ENCODE data around the gene EPN2.
"Not testable (repeated sequence)": the region's sequence is repeated elsewhere in the genome, so short reads cannot be mapped to it uniquely, and the experiment has no call there.

EPN2 gene

DNA sequence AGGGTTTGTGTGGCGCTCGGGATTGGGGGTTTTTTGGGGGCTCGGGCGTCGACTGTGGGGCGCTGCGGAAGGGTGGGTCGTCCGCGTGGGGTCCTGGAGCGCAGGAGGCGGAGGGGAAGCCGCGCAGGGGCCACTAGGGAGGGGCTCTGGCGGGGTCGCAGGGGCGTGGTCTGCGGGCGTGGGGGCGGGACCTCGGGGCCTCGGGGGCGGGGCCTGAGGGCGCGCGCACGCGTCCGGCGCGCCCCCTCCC is at the start of gene EPN2:
TSS of gene EPN2 (plus strand) at position 228 of the 250 bp plus-strand sequence. CDS start 45,754 bp downstream, outside the sequence.
- DNase-seq (ENCODE audit: extremely low read depth in 1 of 2, low read depth in 1 of 2) = peak in 1 of 2 donors; percentile 54

- not testable (repeated sequence) for DNase-seq (ENCODE audit: extremely low read depth in 1 of 2, low read depth in 1 of 2)
Observed at GRCh38 chr17:19187883-19188869, 49.0 kb upstream of the EPN2 start.

DNA sequence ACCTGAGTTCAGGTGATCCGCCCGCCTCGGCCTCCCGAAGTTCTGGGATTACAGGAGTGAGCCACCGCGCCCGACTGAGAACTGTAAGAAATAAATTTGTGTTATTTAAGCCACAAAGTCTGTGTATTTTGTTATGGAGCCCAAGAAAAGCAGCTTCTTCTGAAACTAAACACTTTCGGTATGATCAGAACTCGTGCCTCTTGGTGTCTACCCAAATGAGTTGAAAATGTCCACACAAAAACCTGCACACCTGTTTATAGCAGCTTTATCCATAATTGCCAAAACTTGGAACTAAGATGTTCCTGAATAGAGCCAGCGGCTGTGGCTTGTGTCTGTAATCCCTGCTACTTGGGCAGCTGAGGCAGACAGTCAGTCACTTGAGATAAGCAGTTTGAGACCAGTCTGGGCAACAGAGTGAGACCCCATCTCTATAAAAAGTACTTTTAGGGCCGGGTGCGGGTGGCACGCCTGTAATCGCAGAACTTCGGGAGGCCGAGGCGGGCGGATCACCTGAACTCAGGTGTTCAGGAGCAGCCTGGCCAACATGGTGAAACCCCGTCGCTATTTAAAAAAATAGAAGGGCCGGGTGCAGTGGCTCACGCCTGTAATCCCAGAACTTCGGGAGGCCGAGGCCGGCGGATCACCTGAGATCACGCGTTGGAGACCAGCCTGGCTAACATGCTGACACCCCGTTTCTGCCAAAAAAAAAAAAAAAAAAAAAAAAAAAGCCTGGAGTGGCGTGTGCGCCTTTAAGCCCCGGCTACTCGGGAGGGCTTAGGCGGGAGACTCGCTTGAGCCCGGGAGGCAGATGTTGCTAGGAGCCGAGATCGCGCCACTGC is 48.1 kb upstream of the EPN2 start:
- DNase-seq (ENCODE audit: extremely low read depth in 1 of 2, low read depth in 1 of 2) = not testable (repeated sequence)

DNA sequence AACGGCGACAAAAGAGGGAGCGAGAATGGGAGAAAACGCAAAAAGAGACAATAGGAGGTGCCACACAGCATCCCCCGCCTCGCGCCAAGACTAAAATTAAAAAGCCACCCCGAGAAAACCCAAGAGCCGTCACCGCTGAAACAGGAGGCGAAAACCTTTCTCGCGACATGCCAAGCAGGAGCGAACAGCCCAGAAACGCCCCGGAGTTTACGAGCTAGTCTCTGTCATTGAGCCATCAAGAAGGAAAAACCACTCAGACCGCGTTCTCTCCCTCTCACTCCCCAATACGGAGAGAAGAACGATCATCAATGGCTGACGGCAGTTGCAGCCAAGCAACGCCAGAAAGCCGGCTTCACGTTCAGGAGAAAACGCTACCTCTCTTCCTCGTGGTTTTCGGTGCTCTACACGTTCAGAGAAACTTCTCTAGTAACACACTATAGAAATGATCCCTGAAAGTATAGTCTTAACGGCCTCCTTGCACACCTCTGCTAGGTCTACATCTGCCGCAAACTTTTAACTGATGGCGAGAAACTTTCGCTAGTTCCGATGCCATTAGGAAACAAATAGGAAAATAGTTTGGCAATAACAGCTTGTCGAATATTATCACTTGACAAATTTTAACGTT is 47.3 kb upstream of the EPN2 start:
- DNase-seq (ENCODE audit: extremely low read depth in 1 of 2, low read depth in 1 of 2) = not testable (repeated sequence)

DNA sequence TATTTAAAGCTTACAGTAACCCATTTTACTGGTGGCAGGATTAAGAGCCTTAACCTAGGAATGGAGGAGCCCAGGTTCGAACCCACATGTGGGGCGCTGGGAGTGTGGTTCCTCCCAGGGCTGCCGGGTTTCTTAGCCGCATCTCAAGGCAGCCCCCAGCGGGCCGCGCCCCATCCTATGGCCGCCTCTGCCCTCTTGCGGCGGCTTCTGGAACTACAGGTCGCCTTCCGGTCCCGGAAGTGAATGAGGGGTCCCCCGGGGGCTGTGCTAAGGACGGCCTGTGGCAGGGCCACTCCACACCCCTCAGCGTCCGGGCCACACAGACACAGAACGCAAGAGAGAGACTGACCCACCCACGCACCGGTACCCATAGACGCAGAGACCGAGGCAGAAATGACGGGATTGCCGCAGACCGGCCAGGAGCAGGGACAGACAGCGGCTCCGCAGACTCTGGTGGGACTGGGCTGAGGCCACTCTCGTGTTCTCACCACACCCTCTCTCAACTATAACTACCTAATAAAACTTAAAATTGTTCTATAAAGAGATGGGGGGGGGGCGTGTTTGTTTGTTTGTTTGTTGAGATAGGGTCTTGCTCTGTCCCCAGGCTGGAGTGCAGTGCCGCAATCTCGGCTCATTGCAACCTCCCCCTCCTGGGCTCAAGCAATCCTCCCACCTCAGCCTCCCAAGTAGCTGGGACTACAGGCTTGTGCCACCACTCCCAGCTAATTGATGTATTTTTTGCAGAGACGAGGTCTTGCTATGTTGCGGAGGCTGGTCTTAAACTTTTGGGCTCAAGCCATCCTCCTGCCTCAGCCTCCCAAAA is 40.6 kb upstream of the EPN2 start:
- not testable (repeated sequence) for DNase-seq (ENCODE audit: extremely low read depth in 1 of 2, low read depth in 1 of 2)

- DNase-seq (ENCODE audit: extremely low read depth in 1 of 2, low read depth in 1 of 2) = not testable (repeated sequence)
Observed at GRCh38 chr17:19202448-19202847, 34.7 kb upstream of the EPN2 start.

DNA sequence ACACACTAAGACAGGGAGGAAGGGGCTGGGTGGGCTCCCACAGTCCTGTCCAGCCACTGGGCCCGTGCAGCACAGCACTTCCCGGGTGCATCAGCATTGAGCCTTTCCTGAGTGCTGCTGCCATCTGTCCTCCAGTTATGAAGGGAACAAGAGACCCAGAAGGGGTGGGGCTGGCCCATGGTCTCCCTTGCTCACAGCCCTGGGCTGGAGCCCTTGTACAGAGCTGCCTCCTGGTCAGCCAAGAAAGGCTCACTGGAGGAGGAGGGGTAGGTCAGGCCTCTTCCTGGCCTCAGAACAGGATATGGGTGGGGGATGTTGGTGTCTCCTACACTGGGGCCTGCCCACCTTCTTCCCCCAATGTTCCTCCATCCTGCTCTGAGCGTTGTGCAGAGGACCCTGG is 33.7 kb upstream of the EPN2 start:
- not testable (repeated sequence) for DNase-seq (ENCODE audit: extremely low read depth in 1 of 2, low read depth in 1 of 2)

DNA sequence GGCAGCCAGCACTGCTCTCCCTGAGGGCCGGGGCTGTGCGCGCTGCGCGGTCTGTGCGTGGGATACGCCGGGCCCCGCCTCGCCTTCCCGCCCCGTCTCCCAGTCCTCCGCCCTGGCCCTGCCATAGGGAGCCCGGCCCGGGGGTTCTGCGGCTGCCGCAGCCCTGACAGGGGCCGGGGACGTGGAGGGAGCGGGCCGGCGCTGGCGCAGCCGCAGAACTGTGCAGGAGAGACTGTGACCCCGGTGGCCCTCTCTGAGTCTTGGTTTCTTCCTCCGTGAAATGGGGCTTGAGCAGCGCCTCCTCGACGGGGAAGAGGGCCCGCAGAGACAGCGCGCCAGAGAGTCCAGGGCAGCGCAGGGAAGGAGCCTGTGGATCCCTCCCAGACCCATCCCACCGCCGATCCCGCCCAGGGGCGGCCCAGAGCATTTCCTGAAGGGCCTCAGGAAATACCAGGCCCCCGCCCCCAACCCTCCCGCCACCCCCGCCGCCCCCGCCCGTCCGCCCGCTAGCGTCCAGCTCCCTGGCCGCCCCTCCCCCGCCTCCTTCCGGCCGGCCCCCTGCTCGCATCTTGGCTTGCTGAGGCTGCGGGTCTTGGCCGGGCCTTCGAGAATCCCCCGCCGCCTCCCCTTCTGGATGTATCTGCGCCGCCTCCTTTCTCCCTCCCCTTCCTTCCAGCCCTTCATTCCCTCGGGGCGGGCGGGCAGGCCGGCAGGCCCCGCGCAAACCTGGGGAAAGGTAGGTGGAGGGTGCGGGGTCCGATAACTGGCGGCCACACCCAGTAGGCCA is 21.9 kb upstream of the EPN2 start:
- DNase-seq (ENCODE audit: extremely low read depth in 1 of 2, low read depth in 1 of 2) = not testable (repeated sequence)

GRCh38 chr17:19216148-19216926 is 20.8 kb upstream of the EPN2 start:
- not testable (repeated sequence) for DNase-seq (ENCODE audit: extremely low read depth in 1 of 2, low read depth in 1 of 2)

DNA sequence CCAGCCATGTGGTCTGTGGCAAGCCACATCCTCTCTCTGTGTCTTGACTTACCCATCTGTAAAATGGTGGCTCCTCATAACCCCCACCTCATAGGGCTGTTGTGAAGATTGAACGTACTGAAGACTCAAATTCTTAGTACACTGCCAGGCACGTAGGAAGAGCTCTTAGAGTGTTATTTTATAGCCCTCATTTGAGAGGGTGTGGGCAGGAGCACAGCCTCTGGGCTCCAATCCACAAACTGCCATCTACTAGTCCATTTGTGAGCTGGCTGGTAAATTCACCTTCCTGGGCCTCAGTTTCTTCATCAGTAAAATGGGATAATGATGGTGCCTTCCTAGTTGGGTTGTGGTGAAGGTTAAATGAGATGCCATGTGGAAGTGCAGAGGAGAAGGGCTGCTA is 18.3 kb upstream of the EPN2 start:
- not testable (repeated sequence) for DNase-seq (ENCODE audit: extremely low read depth in 1 of 2, low read depth in 1 of 2)

DNA sequence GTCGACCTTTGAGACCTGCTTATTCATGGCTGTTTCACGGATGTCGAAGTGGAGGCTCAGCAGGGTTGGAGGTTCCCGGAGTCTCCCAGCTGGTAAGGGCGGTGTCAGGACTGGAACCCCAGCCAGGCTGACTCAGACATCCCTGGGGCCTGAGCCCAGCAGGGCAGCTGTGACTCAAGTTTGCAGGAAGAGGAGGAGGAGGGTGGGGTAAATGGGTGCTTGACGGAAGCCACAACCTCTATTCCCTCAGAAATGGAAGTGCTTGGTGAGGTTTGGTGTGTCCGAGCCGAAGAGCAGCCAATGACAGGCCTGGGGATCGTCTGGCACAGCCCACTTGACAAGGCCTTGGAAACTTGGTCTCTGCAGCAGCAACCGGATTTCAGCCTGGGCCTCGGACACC is 17.8 kb upstream of the EPN2 start:
- DNase-seq (ENCODE audit: extremely low read depth in 1 of 2, low read depth in 1 of 2) = not testable (repeated sequence)

- not testable (repeated sequence) for DNase-seq (ENCODE audit: extremely low read depth in 1 of 2, low read depth in 1 of 2)
Observed at GRCh38 chr17:19220195-19220594, 17.0 kb upstream of the EPN2 start.

GRCh38 chr17:19226610-19227588 is 10.3 kb upstream of the EPN2 start:
- DNase-seq (ENCODE audit: extremely low read depth in 1 of 2, low read depth in 1 of 2) = not testable (repeated sequence)

GRCh38 chr17:19234676-19235075 is 2.5 kb upstream of the EPN2 start:
- not testable (repeated sequence) for DNase-seq (ENCODE audit: extremely low read depth in 1 of 2, low read depth in 1 of 2)

DNA sequence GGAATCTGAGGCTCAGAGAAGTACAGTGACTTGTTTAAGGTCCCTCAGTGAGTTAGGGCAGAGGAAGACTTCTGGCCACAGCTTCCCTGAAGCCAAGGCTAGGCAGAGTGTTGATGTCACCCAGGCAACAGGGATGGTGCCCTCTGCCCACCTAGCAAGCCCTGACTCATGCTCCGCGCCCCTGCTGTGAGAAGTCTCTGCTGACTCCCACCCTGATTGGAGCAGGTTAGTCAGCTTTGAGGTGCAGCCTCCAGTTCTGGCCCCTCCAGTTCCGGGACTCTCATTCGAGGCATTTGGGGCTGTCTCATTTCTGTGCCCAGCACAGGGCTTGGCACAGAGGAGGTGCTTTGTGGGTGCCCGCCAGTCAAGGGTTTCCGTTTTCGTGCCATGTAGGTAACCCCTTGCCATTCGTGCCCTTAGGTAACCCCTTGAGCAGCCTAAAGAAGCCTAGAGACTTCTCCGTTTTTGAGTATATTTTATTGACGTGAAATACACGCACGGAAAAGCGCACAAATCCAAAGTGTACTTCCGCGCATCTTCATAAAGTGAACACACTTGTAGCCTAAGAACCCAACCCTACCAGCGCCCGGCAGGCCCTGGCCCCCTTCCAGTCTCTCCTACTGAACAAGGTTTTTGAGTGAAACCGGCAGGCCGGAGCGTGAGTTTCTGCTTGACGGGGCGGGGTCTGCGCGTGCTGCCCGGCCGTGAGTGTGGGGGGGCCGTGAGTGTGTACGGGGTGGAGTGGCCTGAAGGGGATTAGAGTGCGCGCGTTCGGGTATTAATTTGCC is 621 bp upstream of the EPN2 start:
- DNase-seq (ENCODE audit: extremely low read depth in 1 of 2, low read depth in 1 of 2) = not testable (repeated sequence)

- DNase-seq (ENCODE audit: extremely low read depth in 1 of 2, low read depth in 1 of 2) = peak in 1 of 2 donors; percentile 14
Observed at GRCh38 chr17:19237389-19238166, 412 bp downstream of the EPN2 start.
